ENCODE data around the gene PRKAR1B. TPM values are rescaled to one million over a fixed set of nuclear protein-coding genes. Genes with fewer than 3 reads are reported as not detected.
A peak's percentile ranks its signal among the peaks of the same experiment; 100 is the strongest.

Gene PRKAR1B
- total RNA-seq, 2 donors from 2014 or later: 2.0 to 3.4 TPM

DNA sequence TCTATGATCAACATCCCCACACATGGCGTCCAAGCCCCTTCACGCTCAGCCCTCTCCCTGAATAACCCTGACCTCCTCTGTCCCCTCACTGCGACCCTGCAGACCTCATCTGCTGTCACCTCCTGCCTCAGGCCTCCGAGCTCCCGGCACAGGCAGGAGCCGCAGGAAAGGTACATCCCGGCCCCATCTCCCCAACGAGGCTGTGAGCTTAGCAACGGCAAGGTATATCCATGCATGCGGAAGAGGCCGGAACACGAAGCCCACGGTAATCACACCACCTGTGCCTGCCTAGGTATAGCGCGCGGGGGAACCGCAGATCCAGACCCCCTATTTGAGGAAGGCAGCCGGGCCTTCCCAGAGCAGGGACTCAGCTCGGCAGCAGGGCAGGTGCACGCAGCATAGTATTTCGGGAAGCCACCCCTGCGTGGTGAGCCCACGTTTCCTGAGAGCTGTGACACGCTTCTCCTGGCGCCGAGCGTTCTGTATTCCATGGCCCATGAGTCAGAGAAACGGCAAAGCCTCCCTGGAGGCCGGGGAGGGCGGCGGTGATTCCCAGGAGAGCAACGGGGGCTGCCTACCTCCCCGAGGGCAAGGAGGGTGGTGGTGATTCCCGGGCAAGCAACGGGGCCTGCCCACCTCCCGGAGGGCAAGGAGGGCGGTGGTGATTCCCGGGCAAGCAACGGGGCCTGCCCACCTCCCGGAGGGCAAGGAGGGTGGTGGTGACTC is 50.7 kb downstream of the PRKAR1B start:
- no peak for ATAC-seq
- 95% methylated on average over 28 to 36 of the region's 40 CpGs for whole genome bisulfite sequencing, 2 donors

DNA sequence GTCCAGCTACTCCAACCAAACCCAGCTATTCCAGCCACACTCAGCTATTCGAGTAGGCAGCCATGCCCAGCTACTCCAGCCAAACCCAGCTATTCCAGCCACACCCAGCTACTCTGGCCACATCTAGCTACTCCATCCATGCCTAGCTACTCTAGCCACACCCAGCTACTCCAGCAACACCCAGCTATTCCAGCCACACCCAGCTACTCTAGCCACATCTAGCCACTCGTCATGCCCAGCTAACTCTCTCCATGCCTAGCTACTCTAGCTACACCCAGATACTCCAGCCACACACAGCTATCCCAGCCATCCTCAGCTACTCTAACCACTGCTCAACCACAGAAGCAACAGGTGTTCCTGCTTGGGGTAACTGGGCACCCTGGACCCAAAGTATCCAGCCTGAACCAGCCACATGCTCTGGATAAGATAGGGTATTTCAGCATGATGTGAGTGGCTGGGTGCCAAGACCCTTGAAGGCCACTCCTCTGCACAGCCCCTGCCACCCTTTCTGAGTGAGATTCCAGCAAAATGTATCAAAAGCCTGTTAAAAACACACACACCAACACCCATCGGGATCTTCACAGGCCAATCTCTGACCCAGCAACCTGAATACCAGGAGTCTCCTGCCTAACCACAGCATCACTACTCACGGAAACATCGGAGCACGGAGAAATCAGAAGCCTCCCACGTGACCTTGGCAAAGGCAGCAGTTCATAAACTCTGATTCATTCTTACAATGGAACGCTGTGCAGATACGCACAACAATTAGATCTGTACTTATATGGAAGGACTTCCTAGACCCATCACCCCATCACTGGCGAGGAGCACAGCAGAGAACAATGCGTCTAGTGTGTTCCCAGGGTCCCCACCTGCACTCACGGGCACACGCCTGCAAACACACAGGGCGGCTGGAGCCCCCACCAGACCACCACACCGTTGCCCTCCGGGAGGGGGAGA is 52.3 kb downstream of the PRKAR1B start:
- TF ChIP-seq POLR2A (IDR thresholded peaks at IDR 0.05): no peak
- TF ChIP-seq, protein P1, sequence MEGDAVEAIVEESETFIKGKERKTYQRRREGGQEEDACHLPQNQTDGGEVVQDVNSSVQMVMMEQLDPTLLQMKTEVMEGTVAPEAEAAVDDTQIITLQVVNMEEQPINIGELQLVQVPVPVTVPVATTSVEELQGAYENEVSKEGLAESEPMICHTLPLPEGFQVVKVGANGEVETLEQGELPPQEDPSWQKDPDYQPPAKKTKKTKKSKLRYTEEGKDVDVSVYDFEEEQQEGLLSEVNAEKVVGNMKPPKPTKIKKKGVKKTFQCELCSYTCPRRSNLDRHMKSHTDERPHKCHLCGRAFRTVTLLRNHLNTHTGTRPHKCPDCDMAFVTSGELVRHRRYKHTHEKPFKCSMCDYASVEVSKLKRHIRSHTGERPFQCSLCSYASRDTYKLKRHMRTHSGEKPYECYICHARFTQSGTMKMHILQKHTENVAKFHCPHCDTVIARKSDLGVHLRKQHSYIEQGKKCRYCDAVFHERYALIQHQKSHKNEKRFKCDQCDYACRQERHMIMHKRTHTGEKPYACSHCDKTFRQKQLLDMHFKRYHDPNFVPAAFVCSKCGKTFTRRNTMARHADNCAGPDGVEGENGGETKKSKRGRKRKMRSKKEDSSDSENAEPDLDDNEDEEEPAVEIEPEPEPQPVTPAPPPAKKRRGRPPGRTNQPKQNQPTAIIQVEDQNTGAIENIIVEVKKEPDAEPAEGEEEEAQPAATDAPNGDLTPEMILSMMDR (IDR thresholded peaks at IDR 0.05): no peak
- intact Hi-C loops (cut with DNase I): no loop called here
- Histone ChIP-seq H3K27me3 (no peaks in the 10 kb centered on the region), H3K9me3 (no peaks in the 10 kb centered on the region), H3K36me3 (replicated peaks in 1 of 2; ENCODE audit: insufficient read depth in 1 of 2, low read depth in 2 of 2) (no peaks in the 10 kb centered on the region), H3K27ac (no peak overlapping the region), H3K4me1 (no peaks in the 10 kb centered on the region), H3K4me3 (no peak overlapping the region)
- WGBS, 2 donors: 82 to 95% methylated on average over 12 to 16 of the region's 16 CpGs
- DNase-seq: peak in 1 of 4 donors; percentile 17
- no peak for ATAC-seq

More for the DNA sequence above, 50.7 kb downstream of the PRKAR1B start:
- no peak overlapping the region for H3K27ac ChIP-seq
- H3K4me1 ChIP-seq: no peaks in the 10 kb centered on the region
- TF ChIP-seq, protein P1 (IDR thresholded peaks at IDR 0.05): no peak
- no peak for TF ChIP-seq POLR2A (IDR thresholded peaks at IDR 0.05)
- no peaks in the 10 kb centered on the region for H3K9me3 ChIP-seq
- no peak for DNase-seq
- intact Hi-C loops (cut with DNase I): no loop called here
- no peaks in the 10 kb centered on the region for H3K27me3 ChIP-seq
- no peak overlapping the region for H3K4me3 ChIP-seq
- no peaks in the 10 kb centered on the region for H3K36me3 ChIP-seq (replicated peaks in 1 of 2; ENCODE audit: insufficient read depth in 1 of 2, low read depth in 2 of 2)

DNA sequence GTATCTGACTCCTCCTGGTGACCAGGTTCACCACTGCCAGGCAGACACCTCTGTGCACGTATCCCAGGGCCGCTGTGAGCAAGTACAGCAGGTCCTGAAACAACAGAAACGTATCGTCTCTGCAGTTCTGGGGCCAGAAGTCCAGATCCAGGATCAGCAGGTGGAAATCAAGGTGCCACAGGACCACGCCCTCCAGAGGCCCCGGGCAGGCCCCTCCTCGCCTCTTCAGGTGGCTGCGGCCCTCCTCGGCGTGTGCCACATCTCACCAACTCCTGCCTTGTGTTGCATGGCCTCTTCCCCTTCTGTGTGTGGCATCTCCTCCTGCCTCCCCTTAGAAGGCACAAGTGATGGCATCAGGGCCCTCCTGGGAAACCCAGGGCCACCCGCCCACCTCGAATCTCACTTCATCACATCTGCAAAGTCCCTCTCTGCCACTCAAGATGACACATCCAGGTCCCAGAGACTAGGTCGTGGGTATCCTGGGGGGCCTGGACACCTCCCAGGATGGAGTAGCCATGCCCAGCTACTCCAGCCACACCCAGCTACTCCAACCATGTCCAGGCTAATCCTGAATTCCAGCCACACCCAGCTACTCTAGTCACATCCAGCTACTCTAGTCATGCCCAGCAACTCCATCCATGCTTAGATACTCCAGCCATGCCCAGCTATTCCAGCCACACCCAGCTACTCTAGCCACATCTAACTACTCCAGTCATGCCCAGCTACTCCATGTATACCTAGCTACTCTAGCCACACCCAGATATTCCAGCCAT is 53.2 kb downstream of the PRKAR1B start:
- no peak for DNase-seq
- Histone ChIP-seq H3K4me3 (no peak overlapping the region), H3K9me3 (no peaks in the 10 kb centered on the region), H3K27me3 (no peaks in the 10 kb centered on the region), H3K36me3 (replicated peaks in 1 of 2; ENCODE audit: insufficient read depth in 1 of 2, low read depth in 2 of 2) (no peaks in the 10 kb centered on the region), H3K27ac (no peak overlapping the region), H3K4me1 (no peaks in the 10 kb centered on the region)
- no peak for ATAC-seq
- no peak for TF ChIP-seq POLR2A (IDR thresholded peaks at IDR 0.05)
- TF ChIP-seq, protein P1 (IDR thresholded peaks at IDR 0.05): no peak
- intact Hi-C loops (cut with DNase I): no loop called here
- 94 to 99% methylated on average over 9 to 13 of the region's 13 CpGs for WGBS, 2 donors

DNA sequence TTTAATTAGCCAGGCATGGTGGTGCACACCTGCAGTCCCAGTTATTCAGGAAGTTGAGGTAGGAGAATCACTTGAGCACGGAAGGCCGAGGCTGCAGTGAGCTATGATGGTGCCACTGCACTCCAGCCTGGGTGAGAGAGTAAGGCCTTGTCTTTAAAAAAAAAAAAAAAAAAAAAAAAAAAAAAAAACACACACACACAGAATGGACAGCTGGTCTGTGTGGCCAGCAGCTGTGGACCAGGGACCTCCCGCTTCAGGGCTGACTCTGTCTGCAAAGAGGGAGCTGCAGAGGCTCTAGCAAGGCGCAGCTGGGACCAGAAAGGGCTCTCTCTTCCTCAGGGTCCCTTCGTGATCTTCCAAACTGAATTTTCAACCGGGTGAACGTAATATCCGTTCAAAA is 54.2 kb downstream of the PRKAR1B start:
- Histone ChIP-seq H3K27ac (no peak overlapping the region), H3K36me3 (replicated peaks in 1 of 2; ENCODE audit: insufficient read depth in 1 of 2, low read depth in 2 of 2) (no peaks in the 10 kb centered on the region), H3K4me3 (no peak overlapping the region), H3K4me1 (no peaks in the 10 kb centered on the region), H3K27me3 (no peaks in the 10 kb centered on the region), H3K9me3 (no peaks in the 10 kb centered on the region)
- TF ChIP-seq, protein P1 (IDR thresholded peaks at IDR 0.05): no peak
- TF ChIP-seq POLR2A (IDR thresholded peaks at IDR 0.05): no peak
- 93% methylated on average over 8 of the region's 8 CpGs for WGBS, 2 donors
- DNase-seq (no peak), ATAC-seq (no peak)
- intact Hi-C loops (cut with DNase I): no loop called here
